Left renal pelvis (tissue), 4 donors: ENCODE data around the gene ZNF836. TPM values are rescaled to one million over a fixed set of nuclear protein-coding genes. Genes with fewer than 3 reads are reported as not detected.

Experiments
- polyA plus RNA-seq, 4 donors: library from polyadenylated mRNA; unstranded; fragments of 120-200 nt; gene quantifications; one replicate each; pipeline ENCODE4 v1.2.1, GENCODE V29; 2013; ENCODE audit not compliant: insufficient read length in 4 of 4

The ZNF836 gene
- polyA plus RNA-seq, 4 donors, result 15.4 to 23.4 (median 16.7) TPM

Other genes with a start within 250 kb of the ZNF836 start
- gene ZNF613, start 244.1 kb downstream of the ZNF836 start, polyA plus RNA-seq, result 10 to 100 TPM; 11.9 to 16.2 (median 12.5) TPM
- gene ZNF350, start 184.8 kb downstream of the ZNF836 start, polyA plus RNA-seq, result 10 to 100 TPM; 15.4 to 21.1 (median 19.8) TPM
- gene ZNF615, start 163.4 kb downstream of the ZNF836 start, polyA plus RNA-seq, result 10 to 100 TPM; 18.3 to 19.1 (median 18.8) TPM
- 10 to 100 TPM; 15.5 to 19.4 (median 17.5) TPM for gene ZNF614, start 143.2 kb downstream of the ZNF836 start, polyA plus RNA-seq
- gene ZNF432, start 122.8 kb downstream of the ZNF836 start, polyA plus RNA-seq, result 10 to 100 TPM; 20.4 to 23.9 (median 23.0) TPM
- 10 to 100 TPM; 15.7 to 20.7 (median 17.5) TPM for gene ZNF841, start 75.9 kb downstream of the ZNF836 start, polyA plus RNA-seq
- gene ZNF616, start 31.7 kb downstream of the ZNF836 start, polyA plus RNA-seq, result 10 to 100 TPM; 17.7 to 23.2 (median 19.7) TPM
- 100 to 1,000 TPM; 313 to 477 (median 439) TPM for gene PPP2R1A, start 18.4 kb upstream of the ZNF836 start, polyA plus RNA-seq
- gene ZNF766, start 98.0 kb upstream of the ZNF836 start, polyA plus RNA-seq, result 10 to 100 TPM; 14.9 to 24.0 (median 22.1) TPM
- 10 to 100 TPM; 13.0 to 23.2 (median 14.9) TPM for gene ZNF480, start 125.5 kb upstream of the ZNF836 start, polyA plus RNA-seq
- gene ZNF610, start 164.6 kb upstream of the ZNF836 start, polyA plus RNA-seq, result 10 to 100 TPM in 3 of 4 donors, 1 to 10 TPM in 1; 7.9 to 16.3 (median 12.2) TPM
- gene ZNF880, start 198.3 kb upstream of the ZNF836 start, polyA plus RNA-seq, result 10 to 100 TPM; 20.4 to 30.4 (median 25.6) TPM
- 10 to 100 TPM; 23.3 to 52.0 (median 38.0) TPM for gene ZNF528, start 226.2 kb upstream of the ZNF836 start, polyA plus RNA-seq